ENCODE results near the gene CD9. TPM values are rescaled to one million over a fixed set of nuclear protein-coding genes. Genes with fewer than 3 reads are reported as not detected.

CD9 gene
- total and polyA plus RNA-seq, 2 of the 8 experiments (the other 6 are each of a cell fraction or from before 2014, with no cell fraction given) = 168 to 319 TPM

GRCh38 chr12:6177642-6178358 lies 22.4 kb upstream of the CD9 start (continued):
- TF ChIP-seq EP300 (IDR thresholded peaks at IDR 0.05; ENCODE audit: borderline replicate concordance in 1 of 2, low read depth in 2 of 2, low read length in 2 of 2) = no peak
- TF ChIP-seq NRF1 (IDR thresholded peaks at IDR 0.05; ENCODE audit: low read depth, low read length) = no peak

Data from H1 (cell line).